HG03558 (cell line): ENCODE data around the gene BAIAP2.

Experiments used
- ATAC-seq: cut with Tn5 transposase; IDR thresholded peaks from one replicate; pipeline ENCODE4 v1.9.1; 2021; ENCODE audit warnings: moderate number of reproducible peaks; ENCODE audit not compliant: unreplicated experiment; ENCODE audit errors: extremely low read depth

Gene BAIAP2

DNA sequence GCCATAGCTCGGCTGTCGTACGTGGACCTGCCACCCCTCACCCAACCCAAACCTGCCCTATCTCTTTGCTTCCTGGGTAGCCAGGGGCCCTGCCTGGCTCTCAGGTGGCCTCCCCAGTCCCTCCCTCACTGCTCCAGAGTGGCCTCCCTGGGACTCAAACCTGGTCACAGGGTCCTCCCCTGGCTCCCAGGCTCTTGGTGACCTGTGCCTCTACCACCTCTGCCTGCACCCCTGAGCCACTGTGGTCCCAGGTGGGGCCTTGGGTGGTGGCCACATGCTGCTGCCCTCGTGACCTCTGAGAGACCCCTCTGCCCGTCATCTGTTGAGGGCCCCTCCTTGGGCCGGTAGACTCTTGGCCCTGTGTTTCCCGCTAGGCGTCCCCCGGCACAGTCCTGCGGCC, 65.7 kb downstream of the BAIAP2 start:
- ATAC-seq, result no peak

DNA sequence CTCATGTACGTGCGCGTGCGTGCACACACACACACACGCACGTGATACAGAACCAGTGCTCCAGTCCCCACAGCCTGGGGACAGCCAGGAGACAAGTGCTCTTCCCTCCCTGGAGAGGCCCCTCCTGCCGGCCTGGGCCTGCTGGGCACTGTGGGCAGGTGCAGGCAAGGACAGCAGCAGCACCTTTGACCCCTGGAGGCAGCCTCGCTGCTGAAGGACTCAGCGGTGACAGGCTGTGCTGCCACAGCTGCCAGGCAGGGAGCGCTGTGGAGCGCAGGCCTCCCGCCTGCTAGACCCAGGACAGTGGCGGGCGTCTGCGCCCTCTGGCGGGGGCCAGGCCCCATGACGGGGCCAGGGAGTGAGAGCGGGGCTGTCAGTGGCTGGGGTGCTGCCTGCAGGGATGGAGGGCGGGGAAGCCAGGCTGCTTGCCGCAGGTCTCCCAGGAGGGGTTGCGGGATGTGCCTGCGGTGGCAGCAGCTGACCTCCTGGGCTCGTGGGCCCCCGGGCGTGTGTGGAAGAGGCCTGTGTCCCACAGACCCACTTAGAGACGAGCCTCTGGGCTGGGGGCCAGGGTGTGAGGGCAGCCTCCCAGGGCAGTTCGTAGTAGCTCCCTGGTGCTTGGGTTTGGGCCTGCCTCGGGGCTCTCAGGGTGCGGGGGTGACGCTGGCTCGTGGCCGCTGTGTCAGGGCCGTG, 66.8 kb downstream of the BAIAP2 start:
- no peak for ATAC-seq

DNA sequence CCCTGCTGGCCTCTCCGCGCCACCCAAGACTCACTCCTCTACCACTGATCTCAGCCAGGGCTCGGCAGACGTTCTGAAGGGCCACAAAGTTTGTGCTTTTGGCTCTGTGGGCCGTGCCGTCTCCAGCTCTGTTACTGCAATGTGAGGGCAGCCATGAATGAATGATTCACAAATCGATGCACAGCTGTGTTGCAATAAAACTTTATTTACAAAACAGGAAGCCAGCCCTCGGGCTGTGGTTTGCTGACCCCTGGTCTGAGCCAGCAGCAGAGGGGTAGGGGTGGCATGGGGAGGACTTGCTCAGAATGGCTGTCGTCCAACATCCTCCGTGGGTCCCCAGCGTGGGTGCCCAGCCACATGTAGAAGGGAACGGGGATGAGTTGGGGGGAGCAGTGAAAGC, 67.4 kb downstream of the BAIAP2 start:
- no peak for ATAC-seq

DNA sequence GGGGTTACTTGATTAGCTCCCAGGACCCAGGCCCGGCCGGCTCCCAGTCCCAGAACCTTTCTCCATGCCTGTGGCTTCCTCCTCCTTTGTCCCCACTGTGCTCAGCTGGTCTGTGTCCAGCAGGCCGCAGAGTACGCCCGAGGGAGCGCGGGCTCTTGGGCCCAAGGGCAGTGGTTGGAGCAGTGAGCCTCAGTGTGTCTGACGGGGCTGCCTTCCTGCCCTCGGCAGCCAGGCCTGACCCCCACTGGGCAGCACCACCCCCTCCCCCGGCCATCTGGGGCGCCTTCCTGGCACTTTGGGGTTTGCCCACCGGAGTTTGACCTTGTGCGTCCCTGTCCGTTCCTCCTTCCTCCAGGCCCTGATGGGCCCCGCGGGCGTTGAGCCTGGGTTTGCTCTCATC, 67.9 kb downstream of the BAIAP2 start:
- no peak for ATAC-seq

DNA sequence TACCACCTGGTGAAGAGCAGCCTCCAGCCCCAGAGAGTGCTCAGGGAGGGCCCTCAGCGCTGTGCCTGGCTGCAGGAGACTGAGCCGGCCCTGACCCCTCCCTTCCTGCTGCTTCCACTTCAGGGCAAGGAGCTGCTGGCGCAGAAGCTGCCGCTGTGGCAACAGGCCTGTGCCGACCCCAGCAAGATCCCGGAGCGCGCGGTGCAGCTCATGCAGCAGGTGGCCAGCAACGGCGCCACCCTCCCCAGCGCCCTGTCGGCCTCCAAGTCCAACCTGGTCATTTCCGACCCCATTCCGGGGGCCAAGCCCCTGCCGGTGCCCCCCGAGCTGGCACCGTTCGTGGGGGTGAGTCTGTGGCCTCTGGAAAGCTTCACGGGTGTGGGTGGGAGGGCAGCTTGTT, 68.4 kb downstream of the BAIAP2 start:
- ATAC-seq, result no peak

DNA sequence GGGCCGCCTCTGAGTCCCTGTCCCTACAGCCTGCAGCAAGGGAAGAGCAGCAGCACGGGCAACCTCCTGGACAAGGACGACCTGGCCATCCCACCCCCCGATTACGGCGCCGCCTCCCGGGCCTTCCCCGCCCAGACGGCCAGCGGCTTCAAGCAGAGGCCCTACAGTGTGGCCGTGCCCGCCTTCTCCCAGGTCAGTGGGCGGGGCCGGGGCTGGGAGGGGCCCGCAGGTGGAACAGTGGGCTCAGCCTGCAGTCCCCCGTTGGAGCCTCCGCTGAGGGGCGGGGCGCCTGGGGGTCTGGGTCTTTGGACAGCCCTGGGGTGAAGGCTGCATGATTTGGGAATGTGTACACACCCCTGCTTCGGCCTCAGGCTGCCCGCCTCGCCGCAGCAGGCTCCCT, 71.8 kb downstream of the BAIAP2 start:
- no peak for ATAC-seq

DNA sequence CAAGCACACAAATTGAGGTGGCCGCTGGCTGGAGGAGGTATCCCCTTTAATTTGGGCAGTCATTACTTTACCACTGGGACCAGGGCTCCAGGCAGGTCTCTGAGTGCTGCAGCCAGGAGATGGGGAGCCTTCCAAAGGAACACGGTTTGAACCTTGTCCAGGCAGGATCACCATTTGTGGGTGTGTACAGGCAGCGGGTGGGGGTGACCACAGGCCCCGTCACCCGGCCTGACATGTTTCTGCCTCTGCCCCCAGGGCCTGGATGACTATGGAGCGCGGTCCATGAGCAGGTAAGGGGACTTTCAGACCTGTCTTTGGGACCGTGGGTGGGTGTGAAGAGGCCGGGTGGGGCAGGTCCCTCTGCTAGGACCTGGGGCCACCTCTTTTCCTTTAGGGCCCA, 73.3 kb downstream of the BAIAP2 start:
- no peak for ATAC-seq

DNA sequence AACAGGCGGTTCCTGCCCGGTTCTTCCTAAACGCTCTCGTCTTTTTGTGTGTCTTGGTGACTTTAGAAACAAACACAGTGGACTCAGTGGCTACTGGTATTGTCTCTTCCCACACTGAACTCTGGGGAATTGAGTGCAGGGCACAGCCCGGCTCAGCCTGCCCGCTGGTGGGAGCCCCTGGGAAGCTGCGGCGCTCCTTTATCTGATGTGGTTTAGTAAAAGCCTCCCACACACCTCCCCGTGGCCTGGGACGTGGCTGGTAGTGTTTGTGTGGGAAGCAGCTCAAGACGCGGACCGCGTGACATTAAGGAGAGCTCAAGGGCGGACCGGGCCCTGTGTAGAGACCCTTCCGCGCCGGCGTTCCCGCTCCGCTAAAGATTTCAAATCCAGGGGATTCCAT, 75.0 kb downstream of the BAIAP2 start:
- ATAC-seq, result no peak

DNA sequence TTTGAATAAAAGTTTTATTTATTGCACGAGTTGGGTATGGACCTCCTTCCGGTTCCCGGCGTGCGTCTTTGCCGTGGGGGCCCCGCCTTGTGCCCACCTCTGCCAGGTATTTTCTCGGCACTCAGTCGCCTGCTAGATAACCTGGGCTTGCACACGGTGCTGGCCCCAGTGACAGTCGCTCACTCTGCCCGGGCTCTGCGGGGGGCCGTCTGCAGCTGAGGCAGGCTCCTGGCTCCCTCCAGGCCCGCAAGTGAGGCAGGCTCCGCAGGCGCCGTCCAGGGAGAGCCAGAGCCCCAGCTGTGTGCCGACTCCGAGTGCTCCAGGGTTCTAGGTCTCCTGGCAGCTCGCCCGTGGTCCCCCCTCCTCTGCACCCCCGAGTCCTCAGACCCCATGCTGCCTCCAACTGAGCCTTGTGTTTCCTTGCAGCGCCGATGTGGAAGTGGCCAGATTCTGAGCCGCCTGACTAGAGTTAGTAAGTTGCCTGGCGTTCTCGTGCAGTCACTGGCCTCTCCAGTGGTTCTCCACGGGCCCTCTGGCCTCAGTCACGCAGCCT, 75.6 kb downstream of the BAIAP2 start:
- ATAC-seq, result no peak

DNA sequence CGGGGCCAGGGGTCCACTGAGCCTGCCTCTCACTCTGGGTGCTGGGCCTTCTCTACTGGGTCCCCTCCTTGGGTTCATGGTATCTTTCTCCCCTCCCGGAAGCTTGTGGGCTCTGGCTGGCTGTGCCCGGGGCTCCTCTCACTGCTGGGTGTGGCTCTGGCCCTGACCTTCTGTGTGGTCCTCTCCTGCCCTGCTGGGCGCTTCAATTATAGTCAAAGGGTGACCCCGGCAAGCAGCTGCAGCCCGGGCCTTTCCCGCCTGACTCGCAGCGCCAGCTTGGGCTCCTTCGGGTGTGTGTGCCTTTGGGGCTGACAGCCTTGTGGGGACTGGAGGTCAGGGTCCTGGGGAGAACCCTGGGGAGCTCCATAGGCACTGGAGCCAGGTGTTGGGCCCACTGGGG, 76.1 kb downstream of the BAIAP2 start:
- no peak for ATAC-seq

DNA sequence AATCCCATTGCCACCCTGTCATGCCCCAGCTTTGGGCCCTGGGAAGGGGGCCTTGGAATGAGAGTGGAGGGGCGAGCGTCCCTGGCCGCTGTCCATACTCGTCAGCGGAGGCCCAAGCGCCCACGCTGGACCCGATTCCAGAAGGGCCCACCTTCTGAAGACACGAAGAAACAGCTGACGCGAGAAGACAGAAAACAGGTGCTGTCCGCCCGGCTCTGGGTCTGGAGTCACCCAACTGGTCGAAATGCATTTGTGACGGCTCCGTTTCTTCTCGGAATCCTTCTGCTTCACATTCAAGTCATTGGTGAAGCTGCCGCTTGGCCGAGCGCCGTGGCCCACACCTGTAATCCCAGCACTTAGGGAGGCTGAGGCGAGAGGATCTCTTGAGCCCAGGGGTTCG, 77.5 kb downstream of the BAIAP2 start:
- no peak for ATAC-seq

DNA sequence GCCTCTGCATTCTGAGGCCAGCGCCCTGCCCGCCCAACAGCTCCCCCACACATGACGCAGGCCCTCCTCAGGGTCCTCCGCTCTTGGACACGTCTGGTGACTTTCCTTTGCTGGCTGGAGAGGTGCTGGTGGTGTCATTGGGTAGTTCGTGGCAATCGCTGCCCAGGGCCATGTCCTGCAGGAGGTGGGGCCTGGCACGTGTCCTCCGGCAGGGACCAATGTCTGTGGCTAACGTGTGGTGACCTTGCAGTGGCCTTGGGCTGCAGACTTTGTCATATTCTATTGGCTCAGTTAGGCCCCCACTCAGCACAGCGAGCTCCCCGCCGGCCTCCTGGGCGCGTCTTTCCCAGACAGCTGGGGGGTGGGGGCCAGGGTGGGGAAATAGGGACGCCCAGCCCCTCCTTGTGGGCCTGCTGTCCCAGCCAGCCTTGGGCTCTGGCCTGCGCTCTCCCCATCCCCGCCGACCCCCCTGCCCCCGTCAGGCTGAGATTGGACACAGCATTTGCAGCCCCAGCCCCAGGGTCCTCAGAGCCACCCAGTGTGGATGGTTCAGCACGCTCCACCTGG, 78.3 kb downstream of the BAIAP2 start:
- no peak for ATAC-seq

DNA sequence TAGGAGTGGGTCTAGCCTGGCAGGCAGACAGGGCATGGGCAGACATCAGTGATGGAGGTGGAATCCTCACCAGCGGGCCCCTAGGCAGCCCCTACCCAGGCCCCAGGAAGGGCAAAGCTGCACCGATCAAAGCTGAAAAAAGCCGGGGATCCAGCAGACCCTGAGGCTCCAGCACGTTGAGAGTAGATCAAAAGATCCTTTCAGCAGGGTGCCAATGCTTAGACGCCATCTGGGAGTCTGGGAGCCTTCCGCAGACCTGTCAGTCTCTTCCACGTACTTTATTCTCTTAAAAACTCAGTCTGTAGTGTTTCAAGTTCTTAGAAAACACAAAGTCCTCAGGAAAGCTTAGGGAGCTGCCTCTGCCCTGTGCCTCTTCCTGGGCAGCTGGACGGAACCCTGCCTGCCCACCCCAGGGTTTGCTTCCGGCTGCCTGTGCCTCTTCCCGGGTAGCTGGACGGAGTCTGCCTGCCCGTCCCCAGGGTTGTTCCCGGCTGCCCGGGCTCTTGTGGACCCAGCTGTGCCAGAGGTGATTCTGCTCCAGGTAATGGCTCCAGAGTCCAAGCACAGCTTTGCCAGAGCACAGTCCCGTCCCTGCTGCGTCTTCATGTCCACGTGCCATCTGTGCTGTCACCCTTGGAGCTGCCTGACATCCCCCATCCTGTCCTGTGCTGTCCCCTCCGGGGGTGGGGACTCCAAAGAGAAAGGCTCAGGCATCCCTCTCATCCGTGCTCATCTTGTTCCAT, 79.6 kb downstream of the BAIAP2 start:
- ATAC-seq, result no peak

DNA sequence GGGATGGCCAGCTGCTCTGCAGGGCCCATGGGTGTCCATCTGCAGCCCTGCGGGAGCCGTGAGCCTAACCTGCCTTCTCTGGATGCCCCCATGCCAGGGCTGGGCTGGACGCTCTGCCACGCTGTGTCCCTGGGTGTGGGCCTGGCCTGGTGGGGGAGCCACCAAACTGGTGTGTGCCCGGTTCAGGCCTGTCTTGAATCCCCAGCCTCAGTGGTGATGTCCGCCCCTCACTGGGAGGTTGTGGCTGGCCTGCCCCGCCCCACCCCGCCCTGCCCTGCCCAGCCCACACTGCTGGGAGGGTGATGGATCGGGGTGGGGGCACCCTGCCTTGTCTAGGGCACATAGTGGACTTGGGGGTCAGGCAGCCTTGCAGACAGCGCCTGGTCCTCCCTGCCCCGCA, 80.3 kb downstream of the BAIAP2 start:
- no peak for ATAC-seq

DNA sequence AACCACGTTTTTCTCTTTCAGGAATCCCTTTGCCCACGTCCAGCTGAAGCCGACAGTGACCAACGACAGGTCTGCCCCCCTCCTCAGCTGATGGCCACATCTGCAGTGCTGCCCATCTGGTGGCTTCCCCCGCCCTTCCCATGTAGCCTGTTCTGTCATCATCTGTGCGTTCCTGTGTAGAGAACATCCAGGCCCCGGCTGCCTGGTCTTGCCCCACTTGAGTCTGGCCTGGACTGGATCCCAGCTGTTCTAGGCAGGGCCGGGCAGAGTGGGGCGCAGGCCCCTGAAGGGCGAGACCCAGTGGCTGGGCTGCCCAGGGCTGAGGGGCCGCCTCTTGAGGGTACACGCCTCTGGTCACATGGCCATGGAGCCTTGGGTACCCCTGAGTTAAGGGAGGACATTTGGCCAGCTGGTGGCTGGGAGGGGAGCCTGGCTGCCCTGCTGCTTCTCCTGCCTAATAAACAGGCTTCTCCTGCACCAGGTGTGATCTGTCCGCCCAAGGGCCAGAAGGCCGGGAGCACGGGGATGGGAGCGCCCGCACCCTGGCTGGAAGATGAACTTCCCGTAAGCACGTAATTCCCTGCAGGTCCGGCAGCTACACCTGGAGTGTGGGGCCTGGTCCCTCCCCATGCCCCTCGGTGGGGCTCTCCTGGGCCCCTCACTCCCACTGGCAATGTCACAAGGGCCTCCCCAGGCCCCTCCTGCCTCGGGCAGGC, 81.0 kb downstream of the BAIAP2 start:
- ATAC-seq, result no peak

DNA sequence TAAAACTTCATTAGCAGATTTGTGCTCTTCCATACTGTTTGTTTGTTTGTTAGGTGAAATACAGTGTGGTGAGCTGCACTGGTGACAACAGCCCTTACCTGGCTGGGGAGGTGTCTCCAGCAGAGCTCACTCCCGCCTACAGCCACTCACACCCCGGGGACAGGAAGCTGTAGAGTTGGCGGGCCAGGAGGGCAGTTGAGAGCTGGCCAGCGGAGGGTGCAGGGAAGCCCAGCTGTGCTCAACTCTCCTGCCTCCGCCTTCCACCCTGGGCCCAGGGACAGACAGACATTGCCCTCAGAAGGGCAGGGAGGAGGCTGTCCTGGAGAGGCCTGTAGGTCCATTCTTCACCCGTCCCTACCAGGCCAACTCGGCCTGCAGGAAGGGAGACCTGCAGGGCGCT, 81.8 kb downstream of the BAIAP2 start:
- ATAC-seq, result no peak

DNA sequence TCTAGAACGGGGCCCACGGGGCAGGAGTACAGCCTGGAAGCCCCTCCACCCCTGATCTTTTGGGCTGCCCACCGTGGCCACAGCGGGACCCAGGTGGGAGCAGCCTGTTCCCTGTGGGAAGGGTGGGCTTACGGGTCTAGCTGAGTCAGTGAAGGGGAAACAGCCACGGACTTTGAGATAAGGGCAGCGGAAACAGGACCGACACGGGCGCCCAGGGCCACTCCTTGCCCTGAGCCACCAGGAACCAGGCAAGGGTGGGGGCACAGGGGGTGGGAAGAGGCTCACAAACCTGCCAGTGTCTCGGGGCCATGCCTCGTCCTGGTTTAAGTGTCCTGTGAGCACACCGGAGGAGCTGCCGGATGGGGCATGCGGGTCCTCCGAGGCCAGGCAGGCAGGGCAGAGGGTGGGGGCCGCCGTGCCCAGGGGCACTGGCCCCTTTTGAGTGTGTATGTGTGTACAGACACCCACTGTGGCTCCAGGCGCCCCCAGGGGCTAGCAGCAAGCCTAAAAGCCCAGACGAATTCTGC, 82.8 kb downstream of the BAIAP2 start:
- ATAC-seq, result no peak

DNA sequence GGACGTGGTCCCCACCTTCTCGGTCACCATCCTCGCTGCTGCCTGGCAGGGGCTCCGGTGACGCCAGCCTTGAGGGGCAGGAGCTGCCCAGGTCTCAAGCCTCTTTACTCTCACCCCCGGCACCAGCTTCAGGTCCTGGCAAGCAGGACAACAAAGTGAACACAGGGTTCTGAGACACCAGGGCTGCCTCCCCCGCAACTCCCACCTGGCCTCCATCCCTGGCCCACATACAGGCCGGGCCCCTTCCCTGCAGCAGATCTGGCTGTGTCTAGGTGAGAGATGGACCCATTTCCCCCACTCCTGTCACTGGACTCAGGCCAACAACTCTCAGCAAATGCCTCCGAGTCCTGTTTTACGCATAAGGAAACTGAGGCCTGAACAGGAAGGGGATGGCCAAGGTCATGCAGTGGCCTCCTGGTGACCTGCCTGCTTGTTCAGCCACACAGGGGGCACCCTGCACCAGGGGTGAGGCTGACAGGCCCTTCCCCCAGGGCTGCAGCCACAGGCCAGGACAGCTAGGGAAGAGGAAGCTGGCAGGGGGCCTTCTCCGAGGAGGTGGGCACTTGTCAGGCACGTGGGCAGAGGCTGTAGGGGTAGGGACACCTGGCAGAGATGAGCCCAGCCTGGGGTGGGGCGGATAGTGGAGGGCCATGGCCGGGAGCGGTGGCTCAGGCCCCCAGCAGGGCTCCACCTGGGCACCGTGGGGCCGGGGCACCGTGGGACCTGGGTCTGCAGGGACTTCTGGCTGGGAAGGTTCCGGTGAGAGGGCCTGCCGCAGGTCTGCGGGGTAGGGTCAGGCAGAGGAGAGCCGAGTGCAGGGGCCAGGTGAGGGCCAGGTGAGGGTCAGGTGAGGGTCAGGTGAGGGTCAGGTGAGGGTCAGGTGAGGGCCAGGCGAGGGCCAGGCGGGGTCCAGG, 83.6 kb downstream of the BAIAP2 start:
- ATAC-seq, result no peak
